GM21390 (cell line): Measurements from ENCODE around the gene ZIC5.
A peak's percentile ranks its signal among the peaks of the same experiment; 100 is the strongest.

Experiments
- ATAC-seq: cut with Tn5 transposase; IDR thresholded peaks from one replicate; pipeline ENCODE4 v1.9.1; 2021; ENCODE audit not compliant: unreplicated experiment

Gene ZIC5

GRCh38 chr13:99976575-99976974, 5.0 kb upstream of the ZIC5 start:
- no peak for ATAC-seq

GRCh38 chr13:99975626-99976025, 4.1 kb upstream of the ZIC5 start:
- ATAC-seq: no peak

- no peak for ATAC-seq
Observed at GRCh38 chr13:99974939-99975561, 3.5 kb upstream of the ZIC5 start.

GRCh38 chr13:99974296-99974938, 2.9 kb upstream of the ZIC5 start:
- ATAC-seq: no peak

- ATAC-seq: no peak
Observed at GRCh38 chr13:99973808-99974185, 2.2 kb upstream of the ZIC5 start.

- ATAC-seq: no peak
Observed at GRCh38 chr13:99973163-99973807, 1.7 kb upstream of the ZIC5 start.

GRCh38 chr13:99972190-99972731, 694 bp upstream of the ZIC5 start:
- no peak for ATAC-seq

- ATAC-seq: peak; percentile 32
Observed at GRCh38 chr13:99970651-99971575, 654 bp downstream of the ZIC5 start.

GRCh38 chr13:99969919-99970650, 1.5 kb downstream of the ZIC5 start:
- peak; percentile 39 for ATAC-seq

GRCh38 chr13:99969453-99969918, 2.1 kb downstream of the ZIC5 start:
- no peak for ATAC-seq

GRCh38 chr13:99968521-99969452, 2.8 kb downstream of the ZIC5 start:
- no peak for ATAC-seq

GRCh38 chr13:99967869-99968520, 3.6 kb downstream of the ZIC5 start:
- no peak for ATAC-seq

GRCh38 chr13:99967498-99967868, 4.1 kb downstream of the ZIC5 start:
- ATAC-seq: no peak

- ATAC-seq: no peak
Observed at GRCh38 chr13:99966064-99966805, 5.3 kb downstream of the ZIC5 start.

GRCh38 chr13:99965329-99966000, 6.1 kb downstream of the ZIC5 start:
- no peak for ATAC-seq

GRCh38 chr13:99963816-99964339, 7.7 kb downstream of the ZIC5 start:
- no peak for ATAC-seq

- ATAC-seq: no peak
Observed at GRCh38 chr13:99962242-99962641, 9.3 kb downstream of the ZIC5 start.
